Loucy (cell line): ENCODE results near the gene RLN1.

ENCODE experiments used
- H2AFZ ChIP-seq: fragments of 200-600 bp; sonication (generic); 2 replicates; pipeline ENCODE4 v1.6.0; 2016; ENCODE audit warnings: antibody characterized with exemption, mild to moderate bottlenecking, low read length, moderate library complexity
- H3F3A ChIP-seq: fragments of 200-600 bp; 2 replicates; pipeline ENCODE4 v1.6.0; 2016; ENCODE audit warnings: antibody characterized with exemption, low read depth, mild to moderate bottlenecking
- H3K27me3 ChIP-seq: fragments of 200-600 bp; sonication (generic); 2 replicates; pipeline ENCODE4 v1.6.1; 2014; ENCODE audit warnings: low read length, mild to moderate bottlenecking; ENCODE audit not compliant: insufficient read depth, poor library complexity, severe bottlenecking
- H3K36me3 ChIP-seq: fragments of 200-600 bp; sonication (generic); 2 replicates; pipeline ENCODE4 v1.6.1; 2016; ENCODE audit warnings: low read length; ENCODE audit not compliant: insufficient read depth
- H3K4me1 ChIP-seq: fragments of 200-600 bp; sonication (generic); 2 replicates; pipeline ENCODE4 v1.5.1; 2014; ENCODE audit warnings: low read length, mild to moderate bottlenecking; ENCODE audit not compliant: insufficient read depth, poor library complexity, severe bottlenecking
- H3K4me2 ChIP-seq: fragments of 200-600 bp; sonication (generic); 2 replicates; pipeline ENCODE4 v1.6.0; 2014; ENCODE audit warnings: antibody characterized with exemption, low read length, low read depth, mild to moderate bottlenecking; ENCODE audit not compliant: poor library complexity, severe bottlenecking
- H3K4me3 ChIP-seq: fragments of 200-600 bp; sonication (generic); 2 replicates; pipeline ENCODE4 v1.5.1; 2014; ENCODE audit warnings: low read length, mild to moderate bottlenecking, mixed read lengths; ENCODE audit not compliant: poor library complexity, severe bottlenecking
- H3K79me2 ChIP-seq: fragments of 200-600 bp; sonication (generic); 2 replicates; pipeline ENCODE4 v1.6.1; 2014; ENCODE audit warnings: low read length; ENCODE audit not compliant: insufficient read depth
- H3K9ac ChIP-seq: fragments of 200-600 bp; sonication (generic); 2 replicates; pipeline ENCODE4 v1.6.0; 2014; ENCODE audit warnings: mild to moderate bottlenecking, low read depth, low read length, moderate library complexity; ENCODE audit not compliant: poor library complexity, severe bottlenecking
- H3K9me2 ChIP-seq: fragments of 200-600 bp; sonication (generic); replicated peaks from 2 replicates; pipeline ENCODE4 v1.6.1; 2016; ENCODE audit warnings: low read depth, low read length, mixed read lengths
- H3K9me3 ChIP-seq: fragments of 200-600 bp; sonication (generic); 2 replicates; pipeline ENCODE4 v1.6.1; 2014; ENCODE audit warnings: mild to moderate bottlenecking, antibody characterized with exemption, low read length, low read depth; ENCODE audit not compliant: insufficient read depth
- H4K20me1 ChIP-seq: fragments of 200-600 bp; sonication (generic); 2 replicates; pipeline ENCODE4 v1.6.0; 2014; ENCODE audit warnings: antibody characterized with exemption, low read length, mild to moderate bottlenecking; ENCODE audit not compliant: insufficient read depth, poor library complexity, severe bottlenecking
- CTCF ChIP-seq: fragments of 200-600 bp; sonication (generic); conservative IDR thresholded peaks from 2 replicates; pipeline ENCODE4 v1.5.1; 2014; ENCODE audit warnings: mild to moderate bottlenecking, antibody characterized with exemption, low read length
- EZH2phosphoT487 ChIP-seq: fragments of 200-600 bp; IDR thresholded peaks from 2 replicates; pipeline ENCODE4 v1.6.1; 2018; ENCODE audit warnings: antibody characterized with exemption, mild to moderate bottlenecking, moderate library complexity, borderline replicate concordance

The RLN1 gene

DNA sequence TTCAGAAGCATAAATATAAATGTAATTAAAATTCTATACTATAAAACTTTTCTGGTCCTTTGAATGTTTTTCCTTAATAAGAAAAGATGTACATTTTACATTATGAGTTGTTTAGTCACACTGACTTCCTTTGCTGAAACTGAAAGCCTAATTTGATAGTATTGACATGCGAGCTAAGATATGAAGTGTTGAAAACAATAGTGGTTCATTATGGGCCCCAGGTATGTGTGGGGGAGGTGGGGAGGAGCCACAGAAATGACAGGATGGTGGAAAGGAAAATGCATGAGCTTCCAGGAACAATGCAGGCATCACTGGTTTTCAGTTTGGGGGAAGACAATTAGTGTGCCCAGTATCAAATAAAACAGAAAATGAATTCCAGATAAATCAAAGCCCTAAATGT is 35.4 kb upstream of the RLN1 start:
- Histone ChIP-seq H2AFZ (no peak overlapping the region), H3K79me2 (no peaks in the 10 kb centered on the region), H3K9me3 (no peaks in the 10 kb centered on the region), H3K4me2 (no peak overlapping the region), H3K27me3 (no peaks in the 10 kb centered on the region), H4K20me1 (no peaks in the 10 kb centered on the region), H3K36me3 (no peaks in the 10 kb centered on the region), H3K9me2 (no peaks in the 10 kb centered on the region), H3K9ac (no peak overlapping the region), H3K4me1 (peaks cover 6% of the 10 kb centered on the region), H3F3A (no peaks in the 10 kb centered on the region), H3K4me3 (no peak overlapping the region)
- TF ChIP-seq CTCF: no peak
- TF ChIP-seq EZH2phosphoT487: no peak

GRCh38 chr9:5364294-5365024 is 24.8 kb upstream of the RLN1 start:
- Histone ChIP-seq H3K4me2 (no peak overlapping the region), H3K9me3 (no peaks in the 10 kb centered on the region), H2AFZ (no peak overlapping the region), H3F3A (no peaks in the 10 kb centered on the region), H3K27me3 (no peaks in the 10 kb centered on the region), H3K36me3 (no peaks in the 10 kb centered on the region), H3K4me3 (no peak overlapping the region), H3K4me1 (peaks cover 4% of the 10 kb centered on the region), H3K79me2 (no peaks in the 10 kb centered on the region), H3K9me2 (no peaks in the 10 kb centered on the region), H4K20me1 (no peaks in the 10 kb centered on the region), H3K9ac (no peak overlapping the region)
- TF ChIP-seq EZH2phosphoT487 (no peak), CTCF (no peak)

DNA sequence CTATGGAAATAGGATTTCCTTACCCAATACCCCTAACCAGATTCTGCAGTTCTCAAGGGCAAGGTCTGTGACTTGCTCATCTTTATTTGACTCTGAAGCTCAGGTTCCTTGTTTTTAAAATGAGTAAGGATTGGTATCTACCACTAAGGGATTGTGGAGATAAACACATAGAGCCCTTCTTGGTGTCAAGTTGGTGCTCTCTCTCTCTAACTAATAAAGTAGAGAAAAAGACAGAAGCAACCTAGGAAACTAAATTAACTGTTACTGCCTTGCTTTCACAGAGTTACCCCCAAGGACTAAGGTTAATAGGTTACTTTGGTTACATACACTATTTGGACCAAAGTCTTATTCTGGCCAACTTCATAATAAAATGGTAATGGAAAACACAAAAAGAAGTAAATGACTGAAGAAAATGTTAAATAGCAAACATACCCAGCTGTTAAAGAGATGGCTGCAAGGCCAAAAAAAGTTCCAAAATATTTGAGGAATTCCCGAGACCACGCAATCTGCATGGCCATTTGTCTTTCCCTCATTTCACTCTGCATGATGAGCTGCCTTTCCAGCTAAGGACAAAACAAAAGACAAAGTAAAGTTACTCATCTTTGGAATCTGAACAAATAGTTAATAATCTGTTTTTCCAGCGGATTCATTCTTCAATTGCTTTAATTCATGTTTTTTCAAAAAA is 21.8 kb upstream of the RLN1 start:
- H2AFZ ChIP-seq: no peak overlapping the region

More for the DNA sequence above, 21.8 kb upstream of the RLN1 start:
- no peaks in the 10 kb centered on the region for H3K27me3 ChIP-seq
- H3K4me1 ChIP-seq: no peaks in the 10 kb centered on the region
- H3K79me2 ChIP-seq: no peaks in the 10 kb centered on the region
- no peak for TF ChIP-seq EZH2phosphoT487
- TF ChIP-seq CTCF: no peak
- no peak overlapping the region for H3K4me2 ChIP-seq
- no peak overlapping the region for H3K9ac ChIP-seq
- no peaks in the 10 kb centered on the region for H3K9me3 ChIP-seq
- no peaks in the 10 kb centered on the region for H3K36me3 ChIP-seq
- no peaks in the 10 kb centered on the region for H4K20me1 ChIP-seq
- H3K4me3 ChIP-seq: no peak overlapping the region
- no peaks in the 10 kb centered on the region for H3F3A ChIP-seq
- no peaks in the 10 kb centered on the region for H3K9me2 ChIP-seq
